HepG2 (cell line): ENCODE data around the gene GFOD1. TPM values are rescaled to one million over a fixed set of nuclear protein-coding genes. Genes with fewer than 3 reads are reported as not detected.
"Not testable (repeated sequence)": the region's sequence is repeated elsewhere in the genome, so short reads cannot be mapped to it uniquely, and the experiment has no call there.

Source experiments
- ATAC-seq: fragments of 200-7000 bp; cut with Tn5 transposase; 3 replicates; pipeline ENCODE4 v1.9.1; 2020; ENCODE audit warnings: mild to moderate bottlenecking, moderate library complexity
- BruUV-seq: library from RNA; stranded (reverse); fragments of 400-500 nt; replicated peaks from 2 replicates; lab custom pipeline; 2021; lab: Mats Ljungman, UMichigan
- CTCF ChIA-PET: fragments of 300-600 bp; formaldehyde crosslinking; extraction: SDS; loops from one replicate; lab custom pipeline; 2021; ENCODE audit warnings: low total read pairs, inconsistent platforms, low intra/inter-chr PET ratio; lab: Yijun Ruan, JAX
- POLR2A ChIA-PET: fragments of 350-600 bp; sonication (Branson Sonifier 250); formaldehyde crosslinking; loops from one replicate; lab custom pipeline; 2020; ENCODE audit warnings: antibody characterized with exemption, inconsistent platforms; lab: Yijun Ruan, JAX
- DNase-seq: peaks from one replicate; pipeline ENCODE4 v3.0.0-alpha.2; 2015; ENCODE audit warnings: low spot score
- FAIRE-seq: peaks from 3 replicates; lab custom pipeline; 2011; peaks lifted over from hg19 to GRCh38; lab: Jason Lieb, UNC
- H2AFZ ChIP-seq: one replicate; pipeline ENCODE4 v1.6.1; 2011; ENCODE audit warnings: low read length, inconsistent platforms
- H3K27ac ChIP-seq: fragments of 300-600 bp; 3 replicates; pipeline ENCODE4 v1.8.0; 2011; ENCODE audit warnings: mixed run types, mild to moderate bottlenecking, mixed read lengths, low read length, inconsistent platforms; ENCODE audit not compliant: insufficient read depth; ENCODE audit errors: extremely low read length
- H3K27me3 ChIP-seq, 2 experiments: fragments of 200-600 bp in 1 of 2; 2 replicates in 1 of 2; 3 replicates in 1 of 2; pipeline versions ENCODE4 v1.6.0 to v1.8.0; 2011; ENCODE audit warnings: low read length in 2 of 2, mild to moderate bottlenecking in 2 of 2, moderate library complexity in 2 of 2, inconsistent platforms in 1 of 2; ENCODE audit not compliant: insufficient read depth in 2 of 2, control insufficient read depth in 1 of 2
- H3K36me3 ChIP-seq, 2 experiments: fragments of 200-600 bp in 1 of 2; replicated peaks in 1 of 2; 2 replicates in 1 of 2; 3 replicates in 1 of 2; pipeline versions ENCODE4 v1.5.1 to v1.8.0; 2011; ENCODE audit warnings: low read length in 2 of 2, inconsistent platforms in 1 of 2; ENCODE audit not compliant: insufficient read depth in 2 of 2, control insufficient read depth in 1 of 2
- H3K4me1 ChIP-seq: 2 replicates; pipeline ENCODE4 v1.5.1; 2012; ENCODE audit warnings: low read length, inconsistent platforms; ENCODE audit not compliant: insufficient read depth
- H3K4me2 ChIP-seq: 2 replicates; pipeline ENCODE4 v1.6.0; 2011; ENCODE audit warnings: low read depth, low read length, inconsistent platforms
- H3K4me3 ChIP-seq, 3 experiments: fragments of 200-600 bp in 1 of 3; sonication (generic), shearing (Covaris generic) in 1 of 3; replicated peaks in 1 of 3; 2 replicates each; pipeline ENCODE4 v1.5.1; 2011 to 2016; ENCODE audit warnings: low read length in 3 of 3, inconsistent platforms in 2 of 3, low read depth in 2 of 3, mild to moderate bottlenecking in 2 of 3, control low read depth in 1 of 3, mixed read lengths in 1 of 3; ENCODE audit not compliant: insufficient read depth in 1 of 3
- H3K79me2 ChIP-seq: one replicate; pipeline ENCODE4 v1.6.1; 2011; ENCODE audit warnings: low read length, inconsistent platforms; ENCODE audit not compliant: insufficient read depth
- H3K9ac ChIP-seq: 2 replicates; pipeline ENCODE4 v1.6.0; 2011; ENCODE audit warnings: mild to moderate bottlenecking, low read depth, low read length, inconsistent platforms; ENCODE audit not compliant: insufficient read depth
- H3K9me3 ChIP-seq: 2 replicates; pipeline ENCODE4 v1.5.1; 2012; ENCODE audit warnings: mild to moderate bottlenecking, low read length
- H4K20me1 ChIP-seq: 2 replicates; pipeline ENCODE4 v1.6.0; 2011; ENCODE audit warnings: inconsistent platforms, mild to moderate bottlenecking, low read length, moderate library complexity; ENCODE audit not compliant: insufficient read depth
- ATF7-NPFF ChIP-seq: sonication (generic); formaldehyde crosslinking; IDR thresholded peaks from 2 replicates; pipeline ENCODE4 v1.8.1; 2023; ENCODE audit warnings: mild to moderate bottlenecking, low read depth, missing genetic modification reagents, moderate library complexity
- NKX3-1 ChIP-seq: sonication (generic); formaldehyde crosslinking; IDR thresholded peaks from 2 replicates; pipeline ENCODE4 v1.5.0; 2020; ENCODE audit warnings: missing genetic modification reagents
- NPAS2 ChIP-seq: sonication (generic); formaldehyde crosslinking; IDR thresholded peaks from 2 replicates; pipeline ENCODE4 v1.8.0; 2022; ENCODE audit warnings: mild to moderate bottlenecking, missing genetic modification reagents, borderline replicate concordance
- PRPF4 ChIP-seq: fragments of 200-400 bp; formaldehyde crosslinking; IDR thresholded peaks from 2 replicates; pipeline ENCODE4 v1.6.1; 2016; ENCODE audit warnings: low read length, low read depth; ENCODE audit not compliant: poor library complexity, severe bottlenecking
- TBL1XR1 ChIP-seq: fragments of 150-350 bp; IDR thresholded peaks from 2 replicates; pipeline ENCODE4 v1.6.1; 2014; ENCODE audit warnings: borderline replicate concordance, low read length; ENCODE audit not compliant: partially characterized antibody
- THRA ChIP-seq: sonication (generic); formaldehyde crosslinking; IDR thresholded peaks from 2 replicates; pipeline ENCODE4 v1.4.0; 2020; ENCODE audit warnings: missing genetic modification reagents, borderline replicate concordance
- ZNF329 ChIP-seq: sonication (generic); formaldehyde crosslinking; IDR thresholded peaks from 2 replicates; pipeline ENCODE4 v1.9.0; 2021; ENCODE audit warnings: low read depth, mild to moderate bottlenecking, missing genetic modification reagents
- ZNF704 ChIP-seq: sonication (generic); formaldehyde crosslinking; IDR thresholded peaks from 2 replicates; pipeline ENCODE4 v1.8.1; 2023; ENCODE audit warnings: mild to moderate bottlenecking, inconsistent platforms, moderate library complexity, missing genetic modification reagents, borderline replicate concordance
- ZNF720 ChIP-seq: sonication (generic); formaldehyde crosslinking; IDR thresholded peaks from 2 replicates; pipeline ENCODE4 v1.4.0; 2020; ENCODE audit warnings: missing genetic modification reagents
- WGBS: methylation state at CpG from one replicate; pipeline ENCODE4 v1.1.6; 2017; ENCODE audit warnings: low lambda C conversion rate; 5-methylcytosine and 5-hydroxymethylcytosine counted together
- in situ Hi-C: cut with HindIII; loops from 2 replicates; pipeline ENCODE4 v1.10.0; 2017; ENCODE audit warnings: low pct_unique_long_range_greater_than_20kb; ENCODE audit not compliant: extremely low pct_ligation_motif_present
- intact Hi-C: fragments of 100-400 bp; cut with micrococcal nuclease; formaldehyde crosslinking; loops from one replicate; pipeline ENCODE4 v1.10.0; 2022; ENCODE audit not compliant: unreplicated experiment
- polyA plus RNA-seq, 8 experiments: library from polyadenylated mRNA; depleted of rRNA in 3 of 8; stranded (reverse) in 7 of 8; unstranded in 1 of 8; fragments of >200 nt; fragmentation: Illumina TruSeq in 4 of 8; extraction: Trizol in 4 of 8; gene quantifications; 2 replicates each; pipeline versions ENCODE4 v1.2.1 to v1.2.3, GENCODE V29; 2011 to 2016; ENCODE audit warnings: low read depth in 4 of 8, missing spikeins in 1 of 8, mixed read lengths in 1 of 8; ENCODE audit not compliant: insufficient read depth in 1 of 8
- total RNA-seq, 5 experiments: library from RNA; depleted of rRNA; stranded (reverse); fragments of >200 nt; fragmentation: Illumina TruSeq; extraction: Trizol; gene quantifications; 2 replicates each; pipeline ENCODE4 v1.2.3, GENCODE V29; 2016; ENCODE audit warnings: low read depth in 1 of 5
- TF ChIP-seq, protein P1 (sequence below): sonication (generic); formaldehyde crosslinking; IDR thresholded peaks from 2 replicates; pipeline ENCODE4 v1.8.1; 2023; ENCODE audit warnings: missing genetic modification reagents, mild to moderate bottlenecking, borderline replicate concordance
- TF ChIP-seq, protein P2 (sequence below): sonication (generic); formaldehyde crosslinking; IDR thresholded peaks from 2 replicates; pipeline ENCODE4 v1.8.1; 2022; ENCODE audit warnings: low read depth, mild to moderate bottlenecking, missing genetic modification reagents

GFOD1 gene
- total and polyA plus RNA-seq, 2 of the 13 experiments (the other 11 are each of a cell fraction or from before 2014, with no cell fraction given), result 1.9 to 6.4 TPM

- TF ChIP-seq NKX3-1 (CRISPR knock-in tag) (no peak), NPAS2 (CRISPR knock-in tag) (no peak), ZNF720 (no peak), ZNF329 (CRISPR knock-in tag) (no peak)
- TF ChIP-seq, all 625 proteins: peak for 0
These were observed 42.8 kb downstream of the GFOD1 start (continued) for GRCh38 chr6:13444604-13445003.

DNA sequence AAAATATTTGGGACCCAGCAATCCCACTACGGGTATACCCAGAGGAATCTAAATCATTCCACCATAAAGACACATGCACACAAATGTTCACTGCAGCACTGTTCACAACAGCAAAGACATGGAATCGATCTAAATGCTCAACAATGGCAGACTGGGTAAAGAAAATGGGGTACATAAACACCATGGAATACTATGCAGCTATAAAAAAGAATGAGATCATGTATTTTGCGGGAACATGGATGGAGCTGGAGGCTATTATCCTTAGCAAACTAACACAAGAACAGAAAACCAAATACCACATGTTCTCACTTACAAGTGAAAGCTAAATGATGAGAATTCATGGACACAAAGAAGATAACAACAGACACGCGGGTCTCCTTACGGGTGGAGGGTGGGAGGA lies 43.4 kb downstream of the GFOD1 start:
- intact Hi-C loops, H4K20me1 ChIP-seq, H3K27ac ChIP-seq, in situ Hi-C loops, H3K4me1 ChIP-seq, H3K4me2 ChIP-seq, BruUV-seq, FAIRE-seq, H3K9ac ChIP-seq, H3K4me3 ChIP-seq, H3K79me2 ChIP-seq, DNase-seq, ATAC-seq, CTCF ChIA-PET, H2AFZ ChIP-seq, H3K27me3 ChIP-seq, H3K36me3 ChIP-seq, H3K9me3 ChIP-seq: not testable (repeated sequence)
- POLR2A ChIA-PET, result interaction anchor here (1.2 kb wide), 1 partner anchor 131 kb away, joined by 3 read pairs; the partner anchor contains the start of gene SIRT5
- 96% methylated on average over 6 of the region's 6 CpGs for WGBS

DNA sequence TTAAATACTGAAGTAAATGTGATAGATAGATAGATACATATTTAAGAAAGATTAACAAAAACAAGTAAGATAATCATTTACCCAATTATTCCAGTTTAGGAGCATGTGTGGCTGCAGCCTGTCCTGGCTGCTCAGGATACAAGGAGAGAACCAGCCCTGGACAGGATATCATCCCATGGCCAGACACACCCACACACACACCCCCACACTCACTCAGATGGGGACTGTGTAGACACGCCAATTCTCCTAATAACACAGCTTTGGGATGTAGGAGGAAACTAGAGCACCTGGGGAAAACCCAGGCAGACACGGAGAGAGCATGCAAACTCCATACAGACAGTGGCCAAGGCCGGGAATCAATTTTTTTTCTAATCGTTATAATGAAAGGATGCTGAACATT lies 45.6 kb downstream of the GFOD1 start:
- Histone ChIP-seq H3K9me3 (no peaks in the 10 kb centered on the region), H3K9ac (no peak overlapping the region), H2AFZ (no peak overlapping the region), H3K27me3 (no peaks in the 10 kb centered on the region), H3K4me3 (no peak overlapping the region), H3K4me1 (0 out of 2 replicates have a peak, but pooled peaks cover 7% of the 10 kb centered on the region), H3K79me2 (no peaks in the 10 kb centered on the region), H3K27ac (no peak overlapping the region), H3K36me3 (no peaks in the 10 kb centered on the region), H4K20me1 (no peaks in the 10 kb centered on the region), H3K4me2 (no peak overlapping the region)
- no peak for FAIRE-seq
- ChIA-PET CTCF (no interaction called here), POLR2A (no interaction called here)
- no TSS peak for BruUV-seq
- intact Hi-C loops (no loop called here), in situ Hi-C loops (no loop called here)
- WGBS, result 88% methylated on average over 4 of the region's 4 CpGs
- ATAC-seq, result no peak
- DNase-seq, result no peak
- TF ChIP-seq, protein P1, sequence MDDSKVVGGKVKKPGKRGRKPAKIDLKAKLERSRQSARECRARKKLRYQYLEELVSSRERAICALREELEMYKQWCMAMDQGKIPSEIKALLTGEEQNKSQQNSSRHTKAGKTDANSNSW (CRISPR knock-in tag), result no peak
- no peak for TF ChIP-seq TBL1XR1
- no peak for TF ChIP-seq ATF7-NPFF
- no peak for TF ChIP-seq ZNF704 (CRISPR knock-in tag)
- TF ChIP-seq THRA (CRISPR knock-in tag), result no peak
- TF ChIP-seq, protein P2, sequence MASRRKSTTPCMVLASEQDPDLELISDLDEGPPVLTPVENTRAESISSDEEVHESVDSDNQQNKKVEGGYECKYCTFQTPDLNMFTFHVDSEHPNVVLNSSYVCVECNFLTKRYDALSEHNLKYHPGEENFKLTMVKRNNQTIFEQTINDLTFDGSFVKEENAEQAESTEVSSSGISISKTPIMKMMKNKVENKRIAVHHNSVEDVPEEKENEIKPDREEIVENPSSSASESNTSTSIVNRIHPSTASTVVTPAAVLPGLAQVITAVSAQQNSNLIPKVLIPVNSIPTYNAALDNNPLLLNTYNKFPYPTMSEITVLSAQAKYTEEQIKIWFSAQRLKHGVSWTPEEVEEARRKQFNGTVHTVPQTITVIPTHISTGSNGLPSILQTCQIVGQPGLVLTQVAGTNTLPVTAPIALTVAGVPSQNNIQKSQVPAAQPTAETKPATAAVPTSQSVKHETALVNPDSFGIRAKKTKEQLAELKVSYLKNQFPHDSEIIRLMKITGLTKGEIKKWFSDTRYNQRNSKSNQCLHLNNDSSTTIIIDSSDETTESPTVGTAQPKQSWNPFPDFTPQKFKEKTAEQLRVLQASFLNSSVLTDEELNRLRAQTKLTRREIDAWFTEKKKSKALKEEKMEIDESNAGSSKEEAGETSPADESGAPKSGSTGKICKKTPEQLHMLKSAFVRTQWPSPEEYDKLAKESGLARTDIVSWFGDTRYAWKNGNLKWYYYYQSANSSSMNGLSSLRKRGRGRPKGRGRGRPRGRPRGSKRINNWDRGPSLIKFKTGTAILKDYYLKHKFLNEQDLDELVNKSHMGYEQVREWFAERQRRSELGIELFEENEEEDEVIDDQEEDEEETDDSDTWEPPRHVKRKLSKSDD, result no peak
- no peak for TF ChIP-seq PRPF4
